Activated CD4-positive, CD25-positive, alpha-beta regulatory T cell treated with anti-CD3 and anti-CD28 coated beads, Interleukin-2, amount 50 U/mL, for 24 hours (primary cell): ENCODE measurements around the gene MGAT3.

Experiments used
- ATAC-seq, 2 donors: fragments of 150-1000 bp; cut with Tn5 transposase; one replicate each; pipeline ENCODE4 v1.10.0; 2021; ENCODE audit warnings: mild to moderate bottlenecking in 1 of 2, moderate library complexity in 1 of 2

The MGAT3 gene

GRCh38 chr22:39452740-39453040 lies 4.1 kb upstream of the MGAT3 start:
- no peak for ATAC-seq

- ATAC-seq = no peak
These were observed 2.9 kb upstream of the MGAT3 start for GRCh38 chr22:39453765-39454378.

- no peak for ATAC-seq
These were observed 2.4 kb upstream of the MGAT3 start for GRCh38 chr22:39454385-39454871.

GRCh38 chr22:39457198-39457555 lies 365 bp downstream of the MGAT3 start:
- ATAC-seq = no peak

GRCh38 chr22:39457556-39458443 lies 988 bp downstream of the MGAT3 start:
- no peak for ATAC-seq

GRCh38 chr22:39458444-39459083 lies 1.8 kb downstream of the MGAT3 start:
- ATAC-seq = no peak

GRCh38 chr22:39459681-39460080 lies 2.9 kb downstream of the MGAT3 start:
- ATAC-seq = no peak

- no peak for ATAC-seq
These were observed 5.8 kb downstream of the MGAT3 start for GRCh38 chr22:39462443-39463221.

GRCh38 chr22:39463277-39463676 lies 6.5 kb downstream of the MGAT3 start:
- ATAC-seq = no peak

- no peak for ATAC-seq
These were observed 7.1 kb downstream of the MGAT3 start for GRCh38 chr22:39463931-39464390.

GRCh38 chr22:39466228-39467006 lies 9.6 kb downstream of the MGAT3 start:
- ATAC-seq = no peak

GRCh38 chr22:39467390-39467895 lies 10.6 kb downstream of the MGAT3 start:
- no peak for ATAC-seq

GRCh38 chr22:39468487-39469325 lies 11.9 kb downstream of the MGAT3 start:
- no peak for ATAC-seq

- ATAC-seq = no peak
These were observed 12.5 kb downstream of the MGAT3 start for GRCh38 chr22:39469326-39469680.

- ATAC-seq = no peak
These were observed 13.1 kb downstream of the MGAT3 start for GRCh38 chr22:39469681-39470450.

GRCh38 chr22:39470451-39471291 lies 13.9 kb downstream of the MGAT3 start:
- no peak for ATAC-seq

- peak; percentile 30 to 36 for ATAC-seq
These were observed 14.7 kb downstream of the MGAT3 start for GRCh38 chr22:39471381-39472141.
